Upper lobe of right lung (tissue), 1 donor: ENCODE results near the gene PSME1. TPM values are rescaled to one million over a fixed set of nuclear protein-coding genes. Genes with fewer than 3 reads are reported as not detected.

Experiments
- ATAC-seq: fragments of 200-7000 bp; cut with Tn5 transposase; one replicate; pipeline ENCODE4 v1.9.1; 2020; ENCODE audit warnings: mild to moderate bottlenecking, moderate library complexity
- DNase-seq: peaks from one replicate; pipeline ENCODE4 v3.0.0-alpha.2; 2020
- H3K27ac ChIP-seq: fragments of 200-600 bp; one replicate; pipeline ENCODE4 v1.8.0; 2022
- H3K27me3 ChIP-seq: fragments of 200-600 bp; one replicate; pipeline ENCODE4 v1.8.0; 2022; ENCODE audit warnings: mild to moderate bottlenecking
- H3K36me3 ChIP-seq: fragments of 200-600 bp; one replicate; pipeline ENCODE4 v1.8.0; 2022
- H3K4me1 ChIP-seq: fragments of 200-600 bp; one replicate; pipeline ENCODE4 v1.8.0; 2022
- H3K4me3 ChIP-seq: fragments of 200-600 bp; one replicate; pipeline ENCODE4 v1.8.0; 2022; ENCODE audit warnings: mild to moderate bottlenecking
- H3K9me3 ChIP-seq: fragments of 200-600 bp; one replicate; pipeline ENCODE4 v1.8.0; 2022
- CTCF ChIP-seq: fragments of 200-600 bp; IDR thresholded peaks from one replicate; pipeline ENCODE4 v1.8.0; 2022; ENCODE audit warnings: antibody characterized with exemption
- intact Hi-C: fragments of 100-400 bp; cut with DNase I; formaldehyde crosslinking; loops from one replicate; pipeline ENCODE4 v1.11.0; 2022
- total RNA-seq: library from RNA; stranded (reverse); fragmentation: NEBNext Ultra II Directional; extraction: Animal tissue kit (Norgen Biotek cat#: 25700); gene quantifications from one replicate; pipeline ENCODE4 v1.2.1, GENCODE V29; 2021
- donor health status: DM: no; HTN: yes; CAD: no; lungs with severe emphysema.

Gene PSME1
- total RNA-seq, 1 donor from 2014 or later: 171 TPM

GRCh38 chr14:24122416-24122815, 13.6 kb upstream of the PSME1 start:
- no peak overlapping the region for H3K4me3 ChIP-seq
- no peak for DNase-seq
- H3K4me1 ChIP-seq: no peaks in the 10 kb centered on the region
- intact Hi-C loops: no loop called here
- TF ChIP-seq CTCF: no peak
- no peaks in the 10 kb centered on the region for H3K27me3 ChIP-seq
- no peaks in the 10 kb centered on the region for H3K9me3 ChIP-seq
- no peak overlapping the region for H3K27ac ChIP-seq
- no peak for ATAC-seq
- H3K36me3 ChIP-seq: peaks cover 70% of the 10 kb centered on the region

GRCh38 chr14:24122898-24123297, 13.1 kb upstream of the PSME1 start:
- H3K9me3 ChIP-seq: no peaks in the 10 kb centered on the region
- intact Hi-C loops: no loop called here
- H3K27ac ChIP-seq: no peak overlapping the region
- H3K4me1 ChIP-seq: no peaks in the 10 kb centered on the region
- DNase-seq: no peak
- ATAC-seq: peak; percentile 7
- peaks cover 65% of the 10 kb centered on the region for H3K36me3 ChIP-seq
- TF ChIP-seq CTCF: no peak
- H3K27me3 ChIP-seq: no peaks in the 10 kb centered on the region
- H3K4me3 ChIP-seq: no peak overlapping the region

GRCh38 chr14:24123424-24124417, 12.3 kb upstream of the PSME1 start:
- intact Hi-C loops: no loop called here
- ATAC-seq: peak; percentile 32
- Histone ChIP-seq H3K27me3 (no peaks in the 10 kb centered on the region), H3K4me3 (no peak overlapping the region), H3K36me3 (peaks cover 57% of the 10 kb centered on the region), H3K27ac (no peak overlapping the region), H3K9me3 (no peaks in the 10 kb centered on the region), H3K4me1 (no peaks in the 10 kb centered on the region)
- no peak for TF ChIP-seq CTCF
- DNase-seq: no peak

GRCh38 chr14:24126939-24127338, 9.1 kb upstream of the PSME1 start:
- ATAC-seq (no peak), DNase-seq (no peak)
- intact Hi-C loops: no loop called here
- H3K27me3 ChIP-seq: no peaks in the 10 kb centered on the region
- no peak overlapping the region for H3K27ac ChIP-seq
- H3K36me3 ChIP-seq: peaks cover 24% of the 10 kb centered on the region
- no peaks in the 10 kb centered on the region for H3K9me3 ChIP-seq
- no peak overlapping the region for H3K4me3 ChIP-seq
- H3K4me1 ChIP-seq: peaks cover 6% of the 10 kb centered on the region
- no peak for TF ChIP-seq CTCF

GRCh38 chr14:24127673-24128072, 8.3 kb upstream of the PSME1 start:
- ATAC-seq (no peak), DNase-seq (no peak)
- Histone ChIP-seq H3K36me3 (peaks cover 17% of the 10 kb centered on the region), H3K4me3 (no peak overlapping the region), H3K4me1 (peaks cover 6% of the 10 kb centered on the region), H3K9me3 (no peaks in the 10 kb centered on the region), H3K27me3 (no peaks in the 10 kb centered on the region), H3K27ac (no peak overlapping the region)
- intact Hi-C loops: no loop called here
- TF ChIP-seq CTCF: no peak
